ENCODE data around the gene HPX. TPM values are rescaled to one million over a fixed set of nuclear protein-coding genes. Genes with fewer than 3 reads are reported as not detected.

Gene HPX
- total and polyA plus RNA-seq, 9 donors = 0.46 to 4.1 (median 2.4) TPM

GRCh38 chr11:6403539-6403938 lies 37.2 kb downstream of the HPX start:
- DNase-seq = no peak
- Histone ChIP-seq H3K36me3 (no peaks in the 10 kb centered on the region), H3K4me1 (ENCODE audit: insufficient read depth) (peaks cover 5% of the 10 kb centered on the region), H3K27ac (no peak overlapping the region), H3K4me3 (no peak overlapping the region), H3K27me3 (no peaks in the 10 kb centered on the region), H3K9me3 (no peaks in the 10 kb centered on the region)
- TF ChIP-seq POLR2A (IDR thresholded peaks at IDR 0.05) (no peak), EP300 (IDR thresholded peaks at IDR 0.05) (no peak), CTCF (IDR thresholded peaks at IDR 0.05) (no peak)
- intact Hi-C loops (cut with DNase I) = no loop called here
- WGBS, 3 donors = 84 to 90% (median 86%) methylated on average over 8 of the region's 8 CpGs

- TF ChIP-seq EP300 (IDR thresholded peaks at IDR 0.05) = no peak
- no peak for TF ChIP-seq POLR2A (IDR thresholded peaks at IDR 0.05)
- TF ChIP-seq CTCF (IDR thresholded peaks at IDR 0.05) = no peak
- no peak overlapping the region for H3K27ac ChIP-seq
- no peak for DNase-seq
- H3K4me3 ChIP-seq = no peak overlapping the region
- no peaks in the 10 kb centered on the region for H3K36me3 ChIP-seq
- 77 to 91% (median 89%) methylated on average over 7 of the region's 7 CpGs for WGBS, 3 donors
- intact Hi-C loops (cut with DNase I) = no loop called here
- no peaks in the 10 kb centered on the region for H3K27me3 ChIP-seq
- peaks cover 6% of the 10 kb centered on the region for H3K4me1 ChIP-seq (ENCODE audit: insufficient read depth)
- no peaks in the 10 kb centered on the region for H3K9me3 ChIP-seq
Measured at GRCh38 chr11:6402561-6402981, 38.2 kb downstream of the HPX start.

- Histone ChIP-seq H3K27ac (no peak overlapping the region), H3K4me3 (no peak overlapping the region), H3K27me3 (no peaks in the 10 kb centered on the region), H3K4me1 (ENCODE audit: insufficient read depth) (peaks cover 9% of the 10 kb centered on the region), H3K36me3 (no peaks in the 10 kb centered on the region), H3K9me3 (no peaks in the 10 kb centered on the region)
- TF ChIP-seq EP300 (IDR thresholded peaks at IDR 0.05) = no peak
- TF ChIP-seq POLR2A (IDR thresholded peaks at IDR 0.05) = no peak
- no peak for TF ChIP-seq CTCF (IDR thresholded peaks at IDR 0.05)
- WGBS, 3 donors = 82 to 87% (median 86%) methylated on average over 12 of the region's 12 CpGs
- intact Hi-C loops (cut with DNase I) = no loop called here
- no peak for DNase-seq
Measured at GRCh38 chr11:6402061-6402470, 38.7 kb downstream of the HPX start.

GRCh38 chr11:6401464-6401863 lies 39.3 kb downstream of the HPX start:
- 91 to 98% (median 93%) methylated on average over 7 of the region's 7 CpGs for WGBS, 3 donors
- TF ChIP-seq EP300 (IDR thresholded peaks at IDR 0.05) (no peak), POLR2A (IDR thresholded peaks at IDR 0.05) (no peak), CTCF (IDR thresholded peaks at IDR 0.05) (no peak)
- peaks cover 12% of the 10 kb centered on the region for H3K4me1 ChIP-seq (ENCODE audit: insufficient read depth)
- no peak overlapping the region for H3K27ac ChIP-seq
- no peaks in the 10 kb centered on the region for H3K27me3 ChIP-seq
- intact Hi-C loops (cut with DNase I) = no loop called here
- no peaks in the 10 kb centered on the region for H3K9me3 ChIP-seq
- no peak overlapping the region for H3K4me3 ChIP-seq
- no peaks in the 10 kb centered on the region for H3K36me3 ChIP-seq
- no peak for DNase-seq
